ENCODE data around the gene PHLDB2. TPM values are rescaled to one million over a fixed set of nuclear protein-coding genes. Genes with fewer than 3 reads are reported as not detected.

Gene PHLDB2
- total RNA-seq, 1 donor from 2014 or later, result 66.9 TPM

DNA sequence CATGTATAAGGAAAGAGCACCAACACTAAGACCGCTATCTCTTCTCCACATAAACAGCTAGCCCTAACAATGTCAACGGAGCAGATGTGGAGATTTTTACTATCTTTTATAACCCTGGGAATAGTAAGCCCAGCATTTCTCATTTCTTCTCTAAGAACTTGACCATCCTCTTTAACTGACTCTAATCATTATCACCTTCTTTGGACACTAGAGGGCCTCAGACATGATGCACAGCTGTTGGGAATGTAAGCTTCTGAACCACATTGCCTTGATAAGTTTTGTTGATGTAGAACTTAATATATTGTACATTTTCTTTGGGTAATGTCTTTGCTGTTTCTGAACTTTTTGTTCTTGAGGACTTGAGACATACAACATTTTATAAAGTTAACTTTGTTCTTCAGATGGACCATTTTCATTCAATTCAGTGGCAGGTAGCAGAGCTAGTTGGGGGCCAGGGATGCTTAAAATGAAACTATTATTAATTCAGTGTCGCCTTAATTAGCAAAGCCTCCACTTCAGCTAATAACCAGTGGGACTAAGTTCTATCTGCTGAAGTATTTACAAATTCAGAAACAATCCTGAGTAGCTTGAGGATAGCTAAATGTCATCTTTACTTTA is 130.1 kb downstream of the PHLDB2 start:
- peak; percentile 22 for DNase-seq (ENCODE audit: low read depth, low spot score)

GRCh38 chr3:111993038-111993437 is 134.0 kb downstream of the PHLDB2 start:
- DNase-seq (ENCODE audit: low read depth, low spot score), result no peak

GRCh38 chr3:111998636-111999483 is 139.8 kb downstream of the PHLDB2 start, which contains the start of gene TAGLN3:
Gene TAGLN3, plus strand, starts transcription at chr3:111998922. Its CDS starts 501 bp downstream, at chr3:111999423.
- no peak for DNase-seq (ENCODE audit: low read depth, low spot score)

GRCh38 chr3:111999484-112000324 is 140.6 kb downstream of the PHLDB2 start:
- no peak for DNase-seq (ENCODE audit: low read depth, low spot score)

DNA sequence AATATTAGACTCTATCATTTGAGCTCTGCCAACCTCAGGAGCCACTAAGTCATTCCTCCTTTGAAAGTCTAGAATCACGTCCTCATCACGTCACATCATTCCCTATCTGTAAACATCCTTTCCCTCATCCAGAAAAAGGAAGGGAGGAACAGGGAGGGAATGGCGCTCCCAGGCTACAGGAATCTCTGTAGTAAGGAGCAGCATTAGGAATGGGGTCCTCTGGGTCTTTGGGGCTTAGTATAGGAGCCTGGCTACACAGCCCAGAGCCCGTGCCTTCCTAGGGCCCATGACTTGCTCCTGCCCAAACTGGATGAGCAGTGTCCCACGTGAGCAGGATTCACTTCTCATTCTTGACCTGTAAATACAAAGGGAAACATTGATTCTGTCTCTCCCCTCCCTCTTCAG is 141.3 kb downstream of the PHLDB2 start:
- DNase-seq (ENCODE audit: low read depth, low spot score), result no peak

- no peak for DNase-seq (ENCODE audit: low read depth, low spot score)
Measured at GRCh38 chr3:112000966-112001365, 141.9 kb downstream of the PHLDB2 start.

DNA sequence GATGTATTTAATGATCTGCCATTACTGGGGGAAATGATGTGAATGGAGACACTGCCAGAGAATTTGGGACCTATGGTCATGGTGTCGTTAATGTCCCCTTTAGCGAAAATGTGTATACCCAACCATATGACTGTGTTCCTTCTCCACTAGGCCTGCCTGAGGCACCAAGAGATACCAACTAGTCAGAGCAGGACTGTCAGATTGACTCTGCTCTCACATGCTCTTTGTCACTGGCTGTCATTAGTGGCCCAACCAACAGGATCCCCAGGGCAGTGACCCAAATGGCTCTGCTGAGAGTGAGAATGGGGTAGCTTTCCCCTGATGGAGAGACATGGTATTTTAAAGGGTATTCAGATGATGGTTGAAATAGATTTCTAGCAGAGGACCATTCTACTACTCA is 142.5 kb downstream of the PHLDB2 start:
- no peak for DNase-seq (ENCODE audit: low read depth, low spot score)

GRCh38 chr3:112002096-112002971 is 143.3 kb downstream of the PHLDB2 start:
- DNase-seq (ENCODE audit: low read depth, low spot score), result no peak

DNA sequence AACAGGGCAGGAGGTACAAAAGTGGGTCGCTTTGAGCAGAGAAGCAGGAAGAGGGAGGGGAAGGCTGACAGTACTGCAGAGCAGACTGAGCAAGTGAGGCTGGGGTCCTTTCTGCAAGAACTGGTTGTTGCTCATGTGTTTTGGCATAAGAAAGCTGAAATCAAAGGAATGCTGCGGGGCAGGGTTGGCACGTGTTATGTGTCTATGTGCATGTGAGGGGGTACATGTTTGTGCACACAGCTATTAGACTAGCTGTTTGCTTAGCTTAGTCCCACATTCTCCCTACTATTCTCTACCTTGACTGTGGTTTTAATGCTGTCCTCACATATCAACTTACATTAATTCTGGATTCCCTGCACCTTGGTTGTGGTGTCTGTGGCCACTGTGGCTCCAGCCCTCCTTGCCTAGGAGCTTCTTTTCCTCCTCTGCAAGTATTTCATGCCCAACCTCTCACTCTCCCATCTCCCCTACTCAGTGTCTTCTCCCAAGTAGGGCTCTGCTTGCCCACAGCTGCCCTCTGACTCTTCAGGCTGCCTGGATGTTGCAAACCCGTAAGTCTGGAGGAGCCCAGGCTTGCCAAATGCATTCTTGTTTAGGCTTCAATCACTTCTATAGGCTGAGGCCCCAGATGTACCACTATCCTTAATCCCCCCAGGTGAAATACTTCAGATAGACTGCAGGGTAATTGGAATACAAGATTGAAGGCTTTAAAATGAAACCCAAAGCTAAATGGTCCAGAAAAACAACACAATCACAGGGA is 144.4 kb downstream of the PHLDB2 start:
- no peak for DNase-seq (ENCODE audit: low read depth, low spot score)

- DNase-seq (ENCODE audit: low read depth, low spot score), result no peak
Measured at GRCh38 chr3:112004187-112004586, 145.1 kb downstream of the PHLDB2 start.

GRCh38 chr3:112004669-112005068 is 145.6 kb downstream of the PHLDB2 start:
- no peak for DNase-seq (ENCODE audit: low read depth, low spot score)

DNA sequence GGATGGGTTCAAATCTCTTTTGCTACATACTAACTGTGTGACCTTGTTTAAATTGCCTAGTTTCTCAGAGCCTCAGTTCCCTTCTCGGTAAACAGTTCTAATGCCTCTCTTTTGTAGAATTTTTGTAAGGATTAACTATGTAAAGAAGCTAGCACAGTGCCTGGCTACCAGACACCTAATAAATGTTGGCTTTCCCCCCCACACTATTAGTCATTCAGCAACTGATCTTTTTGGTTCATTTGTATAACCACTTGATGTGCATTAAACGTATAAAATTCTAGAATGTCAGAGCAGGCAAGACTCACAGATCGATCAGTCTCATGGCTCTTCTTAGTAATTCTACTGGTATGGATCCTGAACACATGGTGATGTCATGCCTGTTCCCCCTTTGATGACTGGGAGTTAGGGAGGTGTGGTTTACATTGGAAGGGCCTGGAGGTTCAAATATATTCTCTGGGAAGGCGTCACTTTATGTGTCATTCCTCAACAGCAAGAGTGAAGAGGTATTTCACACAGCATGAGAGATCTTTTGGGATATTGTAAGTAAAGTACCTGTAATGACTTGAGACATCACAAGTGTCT is 146.1 kb downstream of the PHLDB2 start:
- no peak for DNase-seq (ENCODE audit: low read depth, low spot score)

- DNase-seq (ENCODE audit: low read depth, low spot score), result no peak
Measured at GRCh38 chr3:112007633-112008032, 148.6 kb downstream of the PHLDB2 start.

DNA sequence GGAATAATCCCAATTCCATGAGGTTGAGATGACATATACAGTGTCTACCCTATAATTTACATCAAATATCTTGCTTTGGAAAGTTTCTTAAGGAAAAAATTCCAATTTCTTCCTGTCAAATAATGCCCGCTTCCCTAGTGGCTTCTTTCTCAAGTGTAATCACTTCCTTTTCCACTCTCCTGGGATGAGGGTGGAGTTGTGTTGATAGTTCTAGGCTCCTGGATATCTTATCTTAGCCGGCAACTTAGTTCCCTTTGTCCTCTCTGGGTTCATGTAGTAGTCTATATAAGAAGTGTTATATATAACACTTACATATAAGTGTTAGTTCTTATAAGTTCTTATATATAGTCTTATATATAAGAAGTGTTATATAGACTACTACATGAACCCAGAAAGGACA is 150.6 kb downstream of the PHLDB2 start:
- DNase-seq (ENCODE audit: low read depth, low spot score), result no peak

DNA sequence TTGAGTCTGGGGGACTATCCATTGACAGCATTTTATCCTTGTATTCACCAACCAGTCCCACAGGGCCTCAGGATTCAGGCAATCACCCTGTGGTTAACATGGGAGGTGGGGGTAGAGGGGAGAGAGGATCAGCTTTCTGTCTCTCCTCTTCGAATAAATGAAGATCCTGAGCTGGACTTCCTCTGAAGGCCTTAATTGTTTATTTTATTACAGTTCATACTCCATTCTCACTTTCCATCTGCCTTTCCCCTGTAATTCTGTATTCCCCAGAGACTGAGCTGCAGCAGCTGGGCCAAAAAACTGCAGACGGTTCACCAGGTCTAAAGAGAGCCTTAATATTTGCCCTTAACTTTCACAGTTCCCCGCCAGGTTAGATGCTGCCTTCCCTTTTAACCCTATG is 151.6 kb downstream of the PHLDB2 start:
- no peak for DNase-seq (ENCODE audit: low read depth, low spot score)

- DNase-seq (ENCODE audit: low read depth, low spot score), result no peak
Measured at GRCh38 chr3:112011376-112011940, 152.4 kb downstream of the PHLDB2 start.

GRCh38 chr3:112012205-112012992 is 153.3 kb downstream of the PHLDB2 start:
- DNase-seq (ENCODE audit: low read depth, low spot score), result no peak

DNA sequence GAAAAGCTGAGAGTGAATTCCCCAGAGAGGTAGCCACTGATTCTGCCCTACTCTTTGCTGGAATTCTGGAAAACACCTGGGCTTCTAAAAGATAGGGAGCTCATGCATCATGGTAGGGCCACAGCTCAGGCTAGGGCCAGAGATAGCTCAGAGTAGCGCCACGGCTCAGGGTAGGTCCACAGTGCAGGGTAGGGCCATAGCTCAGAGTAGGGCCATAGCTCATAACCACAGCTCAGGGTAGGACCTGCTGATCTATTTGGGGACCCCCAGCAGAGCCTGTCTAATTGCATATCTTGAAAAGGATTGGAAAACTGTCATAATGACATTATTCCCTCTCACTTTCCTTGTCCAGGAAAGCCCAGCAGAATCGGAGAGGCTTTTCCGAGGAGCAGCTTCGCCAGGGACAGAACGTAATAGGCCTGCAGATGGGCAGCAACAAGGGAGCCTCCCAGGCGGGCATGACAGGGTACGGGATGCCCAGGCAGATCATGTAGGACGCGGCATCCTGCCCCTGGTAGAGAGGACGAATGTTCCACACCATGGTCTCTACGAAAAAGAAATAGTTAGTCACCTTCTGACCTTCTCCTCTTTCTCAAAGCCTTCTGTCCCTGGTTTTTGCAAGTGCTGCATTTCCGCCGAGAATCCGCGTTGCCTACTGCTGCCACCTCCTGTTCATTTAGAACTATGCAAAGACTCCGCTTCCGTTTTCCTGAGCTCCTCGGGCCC is 154.2 kb downstream of the PHLDB2 start:
- peak; percentile 19 for DNase-seq (ENCODE audit: low read depth, low spot score)

All from pulmonary artery endothelial cell (primary cell).